Rectal smooth muscle tissue (tissue), 1 donor: Measurements from ENCODE around the gene LSG1.

ENCODE experiments used
- H3K27ac ChIP-seq: one replicate; pipeline ENCODE4 v1.7.0; 2013; ENCODE audit warnings: low read depth, low read length, inconsistent platforms
- H3K27me3 ChIP-seq: one replicate; pipeline ENCODE4 v1.7.0; 2013; ENCODE audit warnings: low read length; ENCODE audit not compliant: control insufficient read depth, insufficient read depth
- H3K36me3 ChIP-seq: one replicate; pipeline ENCODE4 v1.7.0; 2013; ENCODE audit warnings: low read length; ENCODE audit not compliant: control insufficient read depth, insufficient read depth
- H3K4me1 ChIP-seq: one replicate; pipeline ENCODE4 v1.7.0; 2013; ENCODE audit warnings: low read length; ENCODE audit not compliant: control insufficient read depth, insufficient read depth
- H3K4me3 ChIP-seq: one replicate; pipeline ENCODE4 v1.7.0; 2013; ENCODE audit warnings: low read length
- H3K9ac ChIP-seq: one replicate; pipeline ENCODE4 v1.7.0; 2013; ENCODE audit warnings: low read length

The LSG1 gene

GRCh38 chr3:194685065-194685717 is 13.2 kb upstream of the LSG1 start:
- Histone ChIP-seq H3K27ac (peak overlapping the region; percentile 1), H3K4me3 (peak overlapping the region; percentile 84), H3K9ac (no peak overlapping the region), H3K27me3 (no peaks in the 10 kb centered on the region), H3K36me3 (no peaks in the 10 kb centered on the region), H3K4me1 (peaks cover 10% of the 10 kb centered on the region)

GRCh38 chr3:194683380-194683779 is 11.4 kb upstream of the LSG1 start:
- peaks cover 6% of the 10 kb centered on the region for H3K4me1 ChIP-seq
- H3K36me3 ChIP-seq: no peaks in the 10 kb centered on the region
- no peak overlapping the region for H3K27ac ChIP-seq
- H3K4me3 ChIP-seq: no peak overlapping the region
- H3K9ac ChIP-seq: no peak overlapping the region
- no peaks in the 10 kb centered on the region for H3K27me3 ChIP-seq

- Histone ChIP-seq H3K9ac (no peak overlapping the region), H3K4me3 (no peak overlapping the region), H3K36me3 (no peaks in the 10 kb centered on the region), H3K27me3 (no peaks in the 10 kb centered on the region), H3K4me1 (peaks cover 6% of the 10 kb centered on the region), H3K27ac (peak overlapping the region; percentile 41)
These were observed 10.8 kb upstream of the LSG1 start for GRCh38 chr3:194682694-194683310.

GRCh38 chr3:194682189-194682693 is 10.2 kb upstream of the LSG1 start:
- no peak overlapping the region for H3K9ac ChIP-seq
- H3K27ac ChIP-seq: no peak overlapping the region
- H3K4me1 ChIP-seq: peaks cover 6% of the 10 kb centered on the region
- H3K36me3 ChIP-seq: no peaks in the 10 kb centered on the region
- no peak overlapping the region for H3K4me3 ChIP-seq
- no peaks in the 10 kb centered on the region for H3K27me3 ChIP-seq

- Histone ChIP-seq H3K4me1 (peaks cover 3% of the 10 kb centered on the region), H3K36me3 (no peaks in the 10 kb centered on the region), H3K4me3 (no peak overlapping the region), H3K9ac (no peak overlapping the region), H3K27me3 (no peaks in the 10 kb centered on the region), H3K27ac (no peak overlapping the region)
These were observed 9.1 kb upstream of the LSG1 start for GRCh38 chr3:194680888-194681615.

- no peaks in the 10 kb centered on the region for H3K27me3 ChIP-seq
- H3K4me3 ChIP-seq: no peak overlapping the region
These were observed 4.5 kb upstream of the LSG1 start for GRCh38 chr3:194676471-194676870.

GRCh38 chr3:194675680-194676079 is 3.7 kb upstream of the LSG1 start:
- Histone ChIP-seq H3K4me3 (no peak overlapping the region), H3K27me3 (no peaks in the 10 kb centered on the region), H3K9ac (no peak overlapping the region), H3K27ac (no peak overlapping the region), H3K4me1 (peaks cover 5% of the 10 kb centered on the region), H3K36me3 (no peaks in the 10 kb centered on the region)

More at GRCh38 chr3:194676471-194676870, 4.5 kb upstream of the LSG1 start:
- H3K9ac ChIP-seq: no peak overlapping the region
- no peak overlapping the region for H3K27ac ChIP-seq
- no peaks in the 10 kb centered on the region for H3K36me3 ChIP-seq
- peaks cover 2% of the 10 kb centered on the region for H3K4me1 ChIP-seq

GRCh38 chr3:194675081-194675640 is 3.2 kb upstream of the LSG1 start:
- Histone ChIP-seq H3K9ac (no peak overlapping the region), H3K36me3 (no peaks in the 10 kb centered on the region), H3K27ac (no peak overlapping the region), H3K4me1 (peaks cover 5% of the 10 kb centered on the region), H3K27me3 (no peaks in the 10 kb centered on the region), H3K4me3 (no peak overlapping the region)

- Histone ChIP-seq H3K9ac (no peak overlapping the region), H3K4me3 (no peak overlapping the region)
These were observed 1.8 kb upstream of the LSG1 start for GRCh38 chr3:194673761-194674160.

GRCh38 chr3:194672876-194673275 is 885 bp upstream of the LSG1 start:
- H3K4me3 ChIP-seq: peak overlapping the region; percentile 89
- peak overlapping the region; percentile 94 for H3K27ac ChIP-seq
- no peaks in the 10 kb centered on the region for H3K27me3 ChIP-seq
- peaks cover 5% of the 10 kb centered on the region for H3K4me1 ChIP-seq
- no peaks in the 10 kb centered on the region for H3K36me3 ChIP-seq
- no peak overlapping the region for H3K9ac ChIP-seq

More at GRCh38 chr3:194673761-194674160, 1.8 kb upstream of the LSG1 start:
- H3K27ac ChIP-seq: no peak overlapping the region
- H3K27me3 ChIP-seq: no peaks in the 10 kb centered on the region
- H3K36me3 ChIP-seq: no peaks in the 10 kb centered on the region
- peaks cover 5% of the 10 kb centered on the region for H3K4me1 ChIP-seq

- peak overlapping the region; percentile 94 for H3K27ac ChIP-seq
- peak overlapping the region; percentile 16 for H3K9ac ChIP-seq
- no peaks in the 10 kb centered on the region for H3K36me3 ChIP-seq
- H3K4me1 ChIP-seq: peaks cover 5% of the 10 kb centered on the region
- H3K27me3 ChIP-seq: no peaks in the 10 kb centered on the region
- peak overlapping the region; percentile 89 for H3K4me3 ChIP-seq
These were observed 486 bp downstream of the LSG1 start for GRCh38 chr3:194671511-194671899.

- Histone ChIP-seq H3K36me3 (peaks cover 8% of the 10 kb centered on the region), H3K27ac (no peak overlapping the region), H3K27me3 (no peaks in the 10 kb centered on the region), H3K9ac (no peak overlapping the region), H3K4me3 (no peak overlapping the region), H3K4me1 (peaks cover 3% of the 10 kb centered on the region)
These were observed 4.6 kb downstream of the LSG1 start for GRCh38 chr3:194667363-194667762.
